MCF 10A (cell line): ENCODE results near the gene GLRX5. TPM values are rescaled to one million over a fixed set of nuclear protein-coding genes. Genes with fewer than 3 reads are reported as not detected.

Experiments used
- BruUV-seq: library from RNA; stranded (reverse); fragments of 400-500 nt; replicated peaks from 2 replicates; lab custom pipeline; 2021; lab: Mats Ljungman, UMichigan
- CTCF ChIA-PET: fragments of 300-600 bp; sonication (Branson Sonifier 250); formaldehyde crosslinking; extraction: SDS; loops from one replicate; lab custom pipeline; 2021; ENCODE audit warnings: antibody characterized with exemption, inconsistent platforms; lab: Yijun Ruan, JAX
- POLR2A ChIA-PET: fragments of 300-600, 350-650 bp; sonication (Branson Sonifier 250); formaldehyde crosslinking; extraction: SDS; loops from one replicate; lab custom pipeline; 2020; ENCODE audit warnings: antibody characterized with exemption, inconsistent platforms; lab: Yijun Ruan, JAX
- DNase-seq: peaks from one replicate; pipeline ENCODE4 v3.0.0-alpha.2; 2018; ENCODE audit not compliant: unreplicated experiment
- H3K27ac Mint-ChIP-seq: one replicate; pipeline ENCODE4 v1.8.0; 2022; ENCODE audit warnings: mild to moderate bottlenecking, low read depth, mixed read lengths; ENCODE audit not compliant: unreplicated experiment
- H3K27me3 Mint-ChIP-seq: one replicate; pipeline ENCODE4 v1.8.0; 2022; ENCODE audit warnings: mixed read lengths; ENCODE audit not compliant: insufficient read depth, unreplicated experiment
- H3K36me3 Mint-ChIP-seq: one replicate; pipeline ENCODE4 v1.8.0; 2022; ENCODE audit warnings: mild to moderate bottlenecking, moderate library complexity, mixed read lengths; ENCODE audit not compliant: insufficient read depth, unreplicated experiment
- H3K4me1 Mint-ChIP-seq: one replicate; pipeline ENCODE4 v1.8.0; 2022; ENCODE audit warnings: mixed read lengths; ENCODE audit not compliant: insufficient read depth, unreplicated experiment
- H3K4me3 Mint-ChIP-seq: one replicate; pipeline ENCODE4 v1.8.0; 2022; ENCODE audit warnings: mild to moderate bottlenecking, moderate library complexity, mixed read lengths; ENCODE audit not compliant: unreplicated experiment
- H3K9me3 Mint-ChIP-seq: one replicate; pipeline ENCODE4 v1.8.0; 2022; ENCODE audit warnings: mixed read lengths; ENCODE audit not compliant: unreplicated experiment
- intact Hi-C: fragments of 100-400 bp; cut with micrococcal nuclease; formaldehyde crosslinking; loops from 2 replicates; pipeline ENCODE4 v1.14.1; 2022
- total RNA-seq: library from RNA; stranded (reverse); gene quantifications from 2 replicates; pipeline ENCODE4 v1.2.3, GENCODE V29; 2022
- TF ChIP-seq, protein P1 (sequence below): fragments of 200-600 bp; IDR thresholded peaks from one replicate; pipeline ENCODE4 v1.8.0; 2022; ENCODE audit warnings: antibody characterized with exemption, mild to moderate bottlenecking; ENCODE audit not compliant: unreplicated experiment

The GLRX5 gene
- total RNA-seq, 1 experiment from 2014 or later, result 32.2 TPM

DNA sequence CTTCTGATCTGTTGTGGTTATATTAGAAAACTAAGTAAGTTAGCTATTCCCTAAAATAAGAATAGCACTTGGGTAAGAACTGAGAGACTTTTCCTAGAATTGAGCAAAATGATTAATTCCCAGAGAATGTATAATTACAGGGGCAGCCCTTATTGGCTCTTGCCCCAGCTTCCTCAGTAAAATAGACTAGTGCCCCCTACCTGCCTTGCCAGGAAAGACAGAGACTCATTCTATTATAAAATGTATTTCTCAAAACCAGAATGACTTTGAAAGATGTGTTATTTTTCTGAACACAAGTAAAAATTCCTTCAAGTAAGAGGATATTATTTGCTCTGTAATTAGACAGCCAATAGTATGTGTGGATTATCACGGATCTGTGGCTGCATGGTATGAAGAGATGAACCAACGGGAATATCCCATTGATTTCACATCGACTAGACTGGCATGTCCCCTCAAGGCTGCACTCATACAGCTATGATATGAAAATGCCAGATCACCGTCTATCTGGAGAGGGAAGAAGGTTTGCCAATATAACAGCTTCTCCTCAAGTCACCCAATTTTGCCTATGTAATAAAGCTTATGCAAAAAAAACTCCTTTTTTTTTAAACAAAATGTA is 7.4 kb upstream of the GLRX5 start:
- intact Hi-C loops, result loop anchor here (1.0 to 5.0 kb wide), 2 partner anchors 65 to 85 kb away; no protein-coding TSS in a partner anchor
- Mint-ChIP-seq H3K4me3 (no peak overlapping the region), H3K4me1 (peaks cover 62% of the 10 kb centered on the region), H3K27ac (no peak overlapping the region), H3K36me3 (peaks cover 21% of the 10 kb centered on the region), H3K27me3 (no peaks in the 10 kb centered on the region), H3K9me3 (no peaks in the 10 kb centered on the region)
- TF ChIP-seq, protein P1, sequence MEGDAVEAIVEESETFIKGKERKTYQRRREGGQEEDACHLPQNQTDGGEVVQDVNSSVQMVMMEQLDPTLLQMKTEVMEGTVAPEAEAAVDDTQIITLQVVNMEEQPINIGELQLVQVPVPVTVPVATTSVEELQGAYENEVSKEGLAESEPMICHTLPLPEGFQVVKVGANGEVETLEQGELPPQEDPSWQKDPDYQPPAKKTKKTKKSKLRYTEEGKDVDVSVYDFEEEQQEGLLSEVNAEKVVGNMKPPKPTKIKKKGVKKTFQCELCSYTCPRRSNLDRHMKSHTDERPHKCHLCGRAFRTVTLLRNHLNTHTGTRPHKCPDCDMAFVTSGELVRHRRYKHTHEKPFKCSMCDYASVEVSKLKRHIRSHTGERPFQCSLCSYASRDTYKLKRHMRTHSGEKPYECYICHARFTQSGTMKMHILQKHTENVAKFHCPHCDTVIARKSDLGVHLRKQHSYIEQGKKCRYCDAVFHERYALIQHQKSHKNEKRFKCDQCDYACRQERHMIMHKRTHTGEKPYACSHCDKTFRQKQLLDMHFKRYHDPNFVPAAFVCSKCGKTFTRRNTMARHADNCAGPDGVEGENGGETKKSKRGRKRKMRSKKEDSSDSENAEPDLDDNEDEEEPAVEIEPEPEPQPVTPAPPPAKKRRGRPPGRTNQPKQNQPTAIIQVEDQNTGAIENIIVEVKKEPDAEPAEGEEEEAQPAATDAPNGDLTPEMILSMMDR, result peak; percentile 72
- CTCF ChIA-PET, result interaction anchor here (0.5 to 8.2 kb wide), 34 partner anchors 8 to 1460 kb away, joined by 3 to 162 read pairs (median 4); partner anchors contain the start of gene SYNE3
- BruUV-seq, result no TSS peak
- peak; percentile 67 for DNase-seq
- POLR2A ChIA-PET, result interaction anchor here (0.5 to 1.9 kb wide), 9 partner anchors 9 to 466 kb away, joined by 3 to 19 read pairs (median 3); partner anchors contain the start of gene SYNE3

DNA sequence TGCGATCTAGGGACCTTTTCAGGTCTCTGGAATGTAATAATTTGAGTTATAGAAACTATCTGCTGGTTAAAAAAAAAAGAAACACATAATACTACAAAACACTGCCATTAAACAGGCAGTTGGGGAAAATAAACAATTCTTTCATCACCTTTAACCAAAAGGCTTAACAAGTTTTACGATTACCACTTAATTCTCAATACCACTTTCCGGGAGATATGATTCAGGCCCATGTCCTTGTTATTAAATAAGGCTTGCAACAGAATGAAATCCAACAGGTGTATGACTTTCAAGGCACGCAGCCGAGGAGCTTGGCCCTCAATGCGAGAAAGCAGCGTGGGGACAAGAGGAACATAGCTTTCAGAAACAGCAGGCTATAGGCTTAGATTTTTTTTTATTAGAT is 5.6 kb upstream of the GLRX5 start:
- CTCF ChIA-PET, result interaction anchor here (0.6 to 8.2 kb wide), 5 partner anchors 17 to 544 kb away, joined by 3 to 162 read pairs (median 3); no protein-coding TSS in a partner anchor

DNA sequence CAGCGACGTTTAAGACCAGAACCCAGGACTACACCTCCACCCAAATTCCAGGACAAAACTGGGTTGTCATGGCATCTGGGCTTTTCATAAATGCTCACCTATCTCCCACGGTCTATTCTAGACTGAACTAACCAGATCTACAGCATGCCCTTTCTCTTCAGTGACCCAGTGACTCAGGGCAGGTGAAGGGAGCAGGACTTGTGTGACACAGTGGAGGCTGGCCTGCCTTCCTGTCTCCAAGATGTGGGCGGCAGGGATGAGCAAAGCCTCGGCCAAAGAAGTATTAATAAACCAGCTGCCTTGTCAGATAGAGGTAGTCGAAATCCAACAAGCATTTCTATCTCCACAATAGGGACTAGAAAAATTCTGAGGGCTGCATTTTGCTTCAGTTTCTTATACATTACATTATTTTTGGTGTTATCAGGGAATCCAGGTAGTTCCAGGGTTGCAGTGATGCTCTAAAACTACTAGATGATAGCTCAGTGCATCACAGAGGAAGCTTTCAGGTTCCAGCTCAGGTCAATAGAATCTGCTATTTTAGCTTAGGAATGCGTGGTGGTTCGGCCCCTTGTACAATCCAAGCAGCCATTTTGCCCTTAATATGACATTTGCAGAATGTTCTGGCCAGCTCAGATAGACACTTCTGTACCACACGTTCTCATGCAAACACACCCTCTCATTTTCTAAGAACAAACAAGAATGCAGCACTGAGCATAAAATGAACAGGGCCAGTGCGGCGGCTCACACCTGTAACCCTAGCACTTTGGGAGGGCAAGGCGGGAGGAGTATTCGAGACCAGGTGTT is 4.2 kb upstream of the GLRX5 start:
- Mint-ChIP-seq H3K9me3 (no peaks in the 10 kb centered on the region), H3K4me3 (no peak overlapping the region), H3K4me1 (peaks cover 47% of the 10 kb centered on the region), H3K27ac (peak overlapping the region; percentile 40), H3K36me3 (peaks cover 21% of the 10 kb centered on the region), H3K27me3 (no peaks in the 10 kb centered on the region)
- intact Hi-C loops, result no loop called here
- DNase-seq, result no peak
- no TSS peak for BruUV-seq
- ChIA-PET POLR2A (interaction anchor here (0.8 to 1.9 kb wide), 7 partner anchors 10 to 412 kb away, joined by 3 to 8 read pairs (median 3); partner anchors contain the start of gene DICER1), CTCF (interaction anchor here (0.6 to 1.9 kb wide), 3 partner anchors 86 to 847 kb away, joined by 3 to 10 read pairs (median 3); no protein-coding TSS in a partner anchor)
- TF ChIP-seq, protein P1, result no peak

More for the DNA sequence above, 5.6 kb upstream of the GLRX5 start:
- Mint-ChIP-seq H3K36me3 (peaks cover 21% of the 10 kb centered on the region), H3K27me3 (no peaks in the 10 kb centered on the region), H3K9me3 (no peaks in the 10 kb centered on the region), H3K4me1 (peaks cover 59% of the 10 kb centered on the region), H3K4me3 (no peak overlapping the region), H3K27ac (no peak overlapping the region)
- no TSS peak for BruUV-seq
- POLR2A ChIA-PET, result interaction anchor here (0.5 kb wide), 1 partner anchor 77 kb away, joined by 3 read pairs; no protein-coding TSS in a partner anchor
- DNase-seq, result no peak
- intact Hi-C loops, result loop anchor here (5.0 kb wide), 1 partner anchor 67 kb away; no protein-coding TSS in a partner anchor
- TF ChIP-seq, protein P1, result no peak
